Endothelial cell of umbilical vein (primary cell): ENCODE data around the gene NDUFAF8. TPM values are rescaled to one million over a fixed set of nuclear protein-coding genes. Genes with fewer than 3 reads are reported as not detected.

Source experiments
- BruUV-seq: library from RNA; stranded (reverse); fragments of 400-500 nt; replicated peaks from 2 replicates; lab custom pipeline; 2021; lab: Mats Ljungman, UMichigan
- CTCF ChIA-PET: fragments of 300-600, 350-600 bp; sonication (Branson Sonifier 250); formaldehyde crosslinking; loops from one replicate; lab custom pipeline; 2021; ENCODE audit warnings: antibody characterized with exemption, inconsistent platforms; lab: Charles Lee
- POLR2A ChIA-PET: fragments of 300-600, 350-600 bp; sonication (Branson Sonifier 250); formaldehyde crosslinking; loops from one replicate; lab custom pipeline; 2021; ENCODE audit warnings: antibody characterized with exemption, inconsistent platforms; lab: Charles Lee
- DNase-seq: peaks from one replicate; pipeline ENCODE4 v3.0.0-alpha.2; 2011; ENCODE audit warnings: low read depth, low spot score
- FAIRE-seq: peaks from 2 replicates; lab custom pipeline; 2011; peaks lifted over from hg19 to GRCh38; lab: Jason Lieb, UNC
- H2AFZ ChIP-seq: 2 replicates; pipeline ENCODE4 v1.6.0; 2012; ENCODE audit warnings: low read depth, low read length, control low read depth, inconsistent platforms
- H3K27ac ChIP-seq: 2 replicates; pipeline ENCODE4 v1.5.1; 2011; ENCODE audit warnings: low read depth, mild to moderate bottlenecking, control low read depth, low read length, moderate library complexity; ENCODE audit not compliant: insufficient read depth
- H3K27me3 ChIP-seq, 2 experiments: 2 replicates each; pipeline versions ENCODE4 v1.6.0 to v1.6.1; 2011; ENCODE audit warnings: low read length in 2 of 2, mixed read lengths in 1 of 2; ENCODE audit not compliant: control insufficient read depth in 2 of 2, insufficient read depth in 2 of 2
- H3K36me3 ChIP-seq, 2 experiments: 2 replicates in 1 of 2; 3 replicates in 1 of 2; pipeline ENCODE4 v1.5.1; 2011; ENCODE audit warnings: low read length in 2 of 2, mild to moderate bottlenecking in 1 of 2, moderate library complexity in 1 of 2; ENCODE audit not compliant: control insufficient read depth in 2 of 2, insufficient read depth in 2 of 2; ENCODE audit errors: extremely low read depth in 1 of 2
- H3K4me1 ChIP-seq: 3 replicates; pipeline ENCODE4 v1.5.1; 2011; ENCODE audit warnings: mild to moderate bottlenecking, low read length; ENCODE audit not compliant: control insufficient read depth, insufficient read depth; ENCODE audit errors: extremely low read depth
- H3K4me2 ChIP-seq: 2 replicates; pipeline ENCODE4 v1.6.1; 2011; ENCODE audit warnings: low read length, control low read depth, mixed read lengths; ENCODE audit not compliant: insufficient read depth
- H3K4me3 ChIP-seq, 3 experiments: fragments of 200-600 bp in 1 of 3; sonication (generic), shearing (Covaris generic) in 1 of 3; replicated peaks in 1 of 3; 2 replicates each; pipeline ENCODE4 v1.5.1; 2011 to 2016; ENCODE audit warnings: control low read depth in 3 of 3, low read length in 3 of 3, mild to moderate bottlenecking in 2 of 3, inconsistent platforms in 1 of 3, low read depth in 1 of 3, moderate library complexity in 1 of 3; ENCODE audit not compliant: insufficient read depth in 1 of 3
- H3K79me2 ChIP-seq: 2 replicates; pipeline ENCODE4 v1.6.0; 2012; ENCODE audit warnings: low read length, inconsistent platforms; ENCODE audit not compliant: control insufficient read depth, insufficient read depth
- H3K9ac ChIP-seq: replicated peaks from 2 replicates; pipeline ENCODE3; 2011; ENCODE audit warnings: low read length, control low read depth; ENCODE audit not compliant: insufficient read depth; ENCODE audit errors: extremely low read depth
- H3K9me1 ChIP-seq: replicated peaks from 3 replicates; pipeline ENCODE4 v1.6.0; 2011; ENCODE audit warnings: mild to moderate bottlenecking, low read length; ENCODE audit not compliant: control insufficient read depth, insufficient read depth; ENCODE audit errors: extremely low read depth
- H3K9me3 ChIP-seq: replicated peaks from 2 replicates; pipeline ENCODE4 v1.5.1; 2012; ENCODE audit warnings: low read length, inconsistent platforms; ENCODE audit not compliant: control insufficient read depth, insufficient read depth
- H4K20me1 ChIP-seq: replicated peaks from 2 replicates; pipeline ENCODE3; 2011; ENCODE audit warnings: mild to moderate bottlenecking, low read length; ENCODE audit not compliant: control insufficient read depth, insufficient read depth; ENCODE audit errors: extremely low read depth
- EZH2 ChIP-seq: IDR thresholded peaks from 2 replicates; pipeline ENCODE4 v1.6.1; 2012; ENCODE audit warnings: borderline replicate concordance, low read depth, mild to moderate bottlenecking, moderate library complexity, low read length, inconsistent platforms; ENCODE audit not compliant: severe bottlenecking
- FOS ChIP-seq: IDR thresholded peaks from 2 replicates; pipeline ENCODE4 v1.6.1; 2011; ENCODE audit warnings: mild to moderate bottlenecking, low read length, moderate library complexity, borderline replicate concordance; ENCODE audit not compliant: insufficient read depth
- GATA2 ChIP-seq: IDR thresholded peaks from 2 replicates; pipeline ENCODE4 v1.7.0; 2011; ENCODE audit warnings: low read depth, mild to moderate bottlenecking, moderate library complexity, mixed read lengths, low read length; ENCODE audit not compliant: insufficient read length, insufficient read depth
- JUN ChIP-seq: IDR thresholded peaks from 2 replicates; pipeline ENCODE4 v1.6.1; 2011; ENCODE audit warnings: borderline replicate concordance, low read depth; ENCODE audit not compliant: insufficient read length, insufficient read depth
- MYC ChIP-seq: IDR thresholded peaks from one replicate; pipeline ENCODE4 v1.6.1; 2011; ENCODE audit warnings: mild to moderate bottlenecking, low read depth, low read length
- POLR2A ChIP-seq: IDR thresholded peaks from 2 replicates; pipeline ENCODE4 v1.6.1; 2012; ENCODE audit warnings: low read depth, mild to moderate bottlenecking, control low read depth, low read length
- POLR2AphosphoS5 ChIP-seq: IDR thresholded peaks from 2 replicates; pipeline ENCODE4 v1.6.1; 2012; ENCODE audit warnings: low read depth, mild to moderate bottlenecking, control low read depth, low read length, moderate library complexity; ENCODE audit not compliant: insufficient read depth
- dilution Hi-C: fragments of 300-500 bp; cut with MboI; formaldehyde crosslinking; loops from one replicate; pipeline ENCODE4 v1.15.0; 2019; ENCODE audit warnings: low sequenced_read_pairs; ENCODE audit not compliant: extremely low pct_ligation_motif_present
- intact Hi-C: fragments of 100-400 bp; cut with micrococcal nuclease; formaldehyde crosslinking; loops from one replicate; pipeline ENCODE4 v1.10.0; 2022
- polyA plus RNA-seq, 4 experiments: library from polyadenylated mRNA; depleted of rRNA in 3 of 4; stranded (reverse) in 3 of 4; unstranded in 1 of 4; fragments of >200 nt; gene quantifications; 2 replicates each; pipeline versions ENCODE4 v1.2.1 to v1.2.3, GENCODE V29; 2011 to 2012; ENCODE audit warnings: missing spikeins in 1 of 4
- total RNA-seq: library from RNA; stranded (reverse); gene quantifications from 2 replicates; pipeline ENCODE4 v1.2.3, GENCODE V29; 2021
- TF ChIP-seq, protein P1 (sequence below): IDR thresholded peaks from 2 replicates; pipeline ENCODE4 v1.6.1; 2011; ENCODE audit not compliant: insufficient read depth, insufficient read length
- TF ChIP-seq, protein P2 (sequence below), 2 donors: IDR thresholded peaks; 1 replicate in 1 of 2; 2 replicates in 1 of 2; pipeline ENCODE4 v1.5.1; 2011; ENCODE audit warnings: low read length in 2 of 2, mild to moderate bottlenecking in 2 of 2, moderate library complexity in 2 of 2, control low read depth in 1 of 2, inconsistent platforms in 1 of 2, low read depth in 1 of 2; ENCODE audit not compliant: insufficient read depth in 1 of 2; ENCODE audit errors: extremely low read depth in 1 of 2

The NDUFAF8 gene
- total and polyA plus RNA-seq, 2 donors (not counting 3 experiments of a cell fraction or from before 2014, with no cell fraction given): 61.5 to 83.9 TPM

DNA sequence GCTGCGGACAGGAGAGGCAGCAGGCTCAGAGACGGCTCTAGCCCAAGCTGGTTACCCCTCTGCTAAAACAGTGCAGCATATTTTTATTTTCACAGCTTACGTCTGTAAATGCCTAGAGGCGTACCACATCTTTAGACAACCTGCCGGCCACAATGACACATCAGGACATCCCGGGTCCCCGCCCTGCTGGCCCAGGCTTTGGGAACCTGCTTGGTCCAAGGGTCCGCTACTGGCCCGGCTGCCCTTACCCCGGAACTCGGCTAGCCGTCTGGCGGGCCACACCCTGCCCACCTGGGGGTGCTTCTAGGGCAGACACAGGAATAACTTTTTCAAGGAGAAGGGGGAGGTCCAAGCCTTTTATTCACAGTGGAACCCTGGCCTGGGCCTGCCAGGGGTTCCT lies 20.7 kb upstream of the NDUFAF8 start:
- no peak overlapping the region for H3K9ac ChIP-seq
- H3K27me3 ChIP-seq: no peaks in the 10 kb centered on the region
- FAIRE-seq (no peak), DNase-seq (no peak)
- ChIA-PET POLR2A (no interaction called here), CTCF (no interaction called here)
- H3K36me3 ChIP-seq: no peaks in the 10 kb centered on the region
- dilution Hi-C loops: no loop called here
- H3K79me2 ChIP-seq: peaks cover 5% of the 10 kb centered on the region
- H3K4me3 ChIP-seq: no peak overlapping the region
- no peak overlapping the region for H2AFZ ChIP-seq
- no peaks in the 10 kb centered on the region for H3K9me1 ChIP-seq
- H3K27ac ChIP-seq: no peak overlapping the region
- no peaks in the 10 kb centered on the region for H4K20me1 ChIP-seq
- H3K9me3 ChIP-seq: no peaks in the 10 kb centered on the region
- H3K4me2 ChIP-seq: no peak overlapping the region
- peaks cover 12% of the 10 kb centered on the region for H3K4me1 ChIP-seq
- TF ChIP-seq JUN: no peak
- no peak for TF ChIP-seq MYC
- TF ChIP-seq POLR2A: no peak
- no TSS peak for BruUV-seq
- intact Hi-C loops: no loop called here

DNA sequence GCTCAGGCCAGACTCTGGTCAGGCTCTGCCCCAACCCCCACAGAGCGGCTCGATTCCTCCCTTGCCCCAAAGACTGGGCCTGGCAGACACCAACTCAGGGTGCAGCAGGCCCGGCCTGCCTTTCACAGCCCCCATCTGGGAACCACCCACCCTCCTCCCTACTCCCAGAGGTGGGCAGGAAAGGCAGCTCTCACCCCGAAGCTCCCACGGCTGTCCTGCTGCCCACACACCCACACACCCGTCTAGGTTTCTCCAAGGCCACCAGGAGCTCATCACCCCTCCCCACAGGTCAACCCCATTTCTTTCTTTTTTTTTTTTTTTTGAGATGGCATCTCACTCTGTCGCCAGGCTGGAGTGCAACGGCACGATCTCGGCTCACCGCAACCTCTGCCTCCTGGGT lies 20.1 kb upstream of the NDUFAF8 start:
- Histone ChIP-seq H3K79me2 (peaks cover 5% of the 10 kb centered on the region), H3K9me1 (no peaks in the 10 kb centered on the region), H3K4me3 (no peak overlapping the region), H2AFZ (no peak overlapping the region), H3K27me3 (no peaks in the 10 kb centered on the region), H3K36me3 (no peaks in the 10 kb centered on the region), H3K4me2 (no peak overlapping the region), H3K27ac (no peak overlapping the region), H3K9me3 (no peaks in the 10 kb centered on the region), H4K20me1 (no peaks in the 10 kb centered on the region), H3K4me1 (peaks cover 14% of the 10 kb centered on the region), H3K9ac (no peak overlapping the region)
- FAIRE-seq (no peak), DNase-seq (no peak)
- CTCF ChIA-PET: interaction anchor here (1.3 kb wide), 1 partner anchor 18 kb away, joined by 4 read pairs; no protein-coding TSS in a partner anchor
- dilution Hi-C loops: no loop called here
- TF ChIP-seq EZH2 (no peak), JUN (no peak), FOS (no peak), MYC (no peak), POLR2AphosphoS5 (no peak), POLR2A (no peak), GATA2 (no peak)
- TF ChIP-seq, protein P1, sequence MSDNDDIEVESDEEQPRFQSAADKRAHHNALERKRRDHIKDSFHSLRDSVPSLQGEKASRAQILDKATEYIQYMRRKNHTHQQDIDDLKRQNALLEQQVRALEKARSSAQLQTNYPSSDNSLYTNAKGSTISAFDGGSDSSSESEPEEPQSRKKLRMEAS: no peak
- TF ChIP-seq, protein P2, sequence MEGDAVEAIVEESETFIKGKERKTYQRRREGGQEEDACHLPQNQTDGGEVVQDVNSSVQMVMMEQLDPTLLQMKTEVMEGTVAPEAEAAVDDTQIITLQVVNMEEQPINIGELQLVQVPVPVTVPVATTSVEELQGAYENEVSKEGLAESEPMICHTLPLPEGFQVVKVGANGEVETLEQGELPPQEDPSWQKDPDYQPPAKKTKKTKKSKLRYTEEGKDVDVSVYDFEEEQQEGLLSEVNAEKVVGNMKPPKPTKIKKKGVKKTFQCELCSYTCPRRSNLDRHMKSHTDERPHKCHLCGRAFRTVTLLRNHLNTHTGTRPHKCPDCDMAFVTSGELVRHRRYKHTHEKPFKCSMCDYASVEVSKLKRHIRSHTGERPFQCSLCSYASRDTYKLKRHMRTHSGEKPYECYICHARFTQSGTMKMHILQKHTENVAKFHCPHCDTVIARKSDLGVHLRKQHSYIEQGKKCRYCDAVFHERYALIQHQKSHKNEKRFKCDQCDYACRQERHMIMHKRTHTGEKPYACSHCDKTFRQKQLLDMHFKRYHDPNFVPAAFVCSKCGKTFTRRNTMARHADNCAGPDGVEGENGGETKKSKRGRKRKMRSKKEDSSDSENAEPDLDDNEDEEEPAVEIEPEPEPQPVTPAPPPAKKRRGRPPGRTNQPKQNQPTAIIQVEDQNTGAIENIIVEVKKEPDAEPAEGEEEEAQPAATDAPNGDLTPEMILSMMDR (IDR thresholded peaks at IDR 0.05; ENCODE audit: extremely low read depth in 1 of 2, insufficient read depth in 1 of 2, low read depth in 1 of 2, low read length in 2 of 2): no peak
- POLR2A ChIA-PET: no interaction called here
- intact Hi-C loops: no loop called here
- no TSS peak for BruUV-seq
